NT2/D1 (cell line): Measurements from ENCODE around the gene GAS2L1.

Source experiments
- YY1 ChIP-seq: IDR thresholded peaks from 2 replicates; pipeline ENCODE4 v1.6.1; 2011; ENCODE audit not compliant: insufficient read length, insufficient read depth
- ZNF274 ChIP-seq: IDR thresholded peaks from 2 replicates; pipeline ENCODE4 v1.6.1; 2011; ENCODE audit warnings: mild to moderate bottlenecking, low read depth, low read length

DNA sequence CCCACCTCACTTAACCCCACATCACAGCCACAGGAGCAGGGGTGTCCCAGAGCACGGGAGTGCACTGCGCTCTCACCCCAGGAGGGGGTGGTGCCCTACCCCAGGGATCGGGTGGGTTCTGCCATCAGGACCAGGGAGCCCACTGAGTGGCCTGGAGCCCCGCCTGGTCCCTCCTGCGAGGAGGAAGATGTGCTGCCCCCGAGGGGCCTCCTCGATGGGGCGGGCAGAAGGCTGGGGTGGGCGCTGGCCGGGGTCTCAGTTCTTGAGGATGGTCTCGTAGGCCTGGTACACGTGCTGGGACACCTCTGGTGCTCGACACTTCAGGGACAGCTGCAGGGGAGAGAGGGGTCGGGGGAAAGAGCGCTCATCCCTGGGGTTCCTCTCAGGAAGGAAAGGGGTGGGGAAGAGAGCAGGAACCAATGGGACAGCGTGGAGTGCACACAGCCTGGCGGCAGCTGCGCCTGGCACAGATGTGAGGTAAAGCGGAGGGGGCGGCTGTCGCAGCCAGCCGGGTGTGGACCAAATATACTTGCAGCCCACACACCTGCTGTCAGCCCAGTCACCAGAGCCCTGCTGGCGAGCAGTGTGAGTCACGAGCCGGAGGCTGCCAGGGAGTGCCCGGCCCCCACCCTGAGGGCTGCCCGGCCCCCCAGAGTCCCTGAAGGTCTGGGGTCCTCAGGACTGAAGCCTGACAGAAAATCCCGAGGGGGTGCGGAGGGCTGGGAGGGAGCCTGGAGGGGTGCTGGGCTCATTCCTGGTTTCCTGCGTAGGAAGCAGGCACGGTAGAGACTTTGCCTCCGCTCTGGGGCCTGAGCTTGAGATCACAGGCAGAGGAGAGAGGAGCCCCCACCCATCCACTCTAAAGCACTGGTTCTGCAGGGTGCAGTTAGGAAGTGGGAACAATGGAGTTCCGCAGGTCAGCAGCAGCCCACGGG is 22.4 kb downstream of the GAS2L1 start:
- TF ChIP-seq YY1 (no peak), ZNF274 (no peak)
